A673 (cell line): Measurements from ENCODE around the gene PROZ. TPM values are rescaled to one million over a fixed set of nuclear protein-coding genes. Genes with fewer than 3 reads are reported as not detected.

ENCODE experiments used
- BruUV-seq: library from RNA; stranded (reverse); fragments of 400-500 nt; replicated peaks from 2 replicates; lab custom pipeline; 2021; lab: Mats Ljungman, UMichigan
- CTCF ChIA-PET: fragments of 300-600 bp; sonication (Branson Sonifier 250); formaldehyde crosslinking; loops from one replicate; lab custom pipeline; 2022; ENCODE audit warnings: antibody characterized with exemption; lab: Charles Lee
- POLR2A ChIA-PET: fragments of 300-600 bp; sonication (Branson Sonifier 250); formaldehyde crosslinking; loops from one replicate; lab custom pipeline; 2022; ENCODE audit warnings: antibody characterized with exemption; ENCODE audit not compliant: low non-redundant PET; lab: Charles Lee
- DNase-seq: peaks from one replicate; pipeline ENCODE4 v3.0.0-alpha.2; 2015; ENCODE audit warnings: low spot score
- H3K27ac ChIP-seq: fragments of 200-600 bp; sonication (generic); 2 replicates; pipeline ENCODE4 v1.5.1; 2016; ENCODE audit warnings: mixed run types, low read depth, mild to moderate bottlenecking, mixed read lengths, antibody characterized with exemption, low read length; ENCODE audit not compliant: poor library complexity, severe bottlenecking
- H3K27me3 ChIP-seq: fragments of 200-600 bp; sonication (generic); replicated peaks from 2 replicates; pipeline ENCODE4 v1.6.1; 2017; ENCODE audit warnings: mixed run types, low read depth, mild to moderate bottlenecking, mixed read lengths, antibody characterized with exemption, low read length; ENCODE audit not compliant: insufficient read depth, poor library complexity
- H3K36me3 ChIP-seq: fragments of 200-600 bp; sonication (generic); 2 replicates; pipeline ENCODE4 v1.6.1; 2016; ENCODE audit warnings: mixed run types, mild to moderate bottlenecking, mixed read lengths, antibody characterized with exemption, low read length; ENCODE audit not compliant: insufficient read depth, poor library complexity, severe bottlenecking
- H3K4me1 ChIP-seq: fragments of 200-600 bp; sonication (generic); 2 replicates; pipeline ENCODE4 v1.6.1; 2017; ENCODE audit warnings: mixed run types, mild to moderate bottlenecking, mixed read lengths, antibody characterized with exemption, low read length; ENCODE audit not compliant: insufficient read depth, poor library complexity, severe bottlenecking
- H3K4me3 ChIP-seq: fragments of 200-600 bp; sonication (generic); 2 replicates; pipeline ENCODE4 v1.5.1; 2016; ENCODE audit warnings: low read depth, mixed run types, mild to moderate bottlenecking, mixed read lengths, low read length; ENCODE audit not compliant: poor library complexity, severe bottlenecking
- H3K9me3 ChIP-seq: fragments of 200-600 bp; sonication (generic); 2 replicates; pipeline ENCODE4 v1.6.1; 2016; ENCODE audit warnings: mixed run types, low read depth, mild to moderate bottlenecking, mixed read lengths, antibody characterized with exemption, low read length; ENCODE audit not compliant: poor library complexity, severe bottlenecking
- EZH2 ChIP-seq: fragments of 200-600 bp; sonication (generic); IDR thresholded peaks from 2 replicates; pipeline ENCODE4 v1.6.1; 2017; ENCODE audit warnings: borderline replicate concordance, low read depth, mild to moderate bottlenecking, mixed read lengths, antibody characterized with exemption, low read length; ENCODE audit not compliant: poor library complexity, severe bottlenecking
- intact Hi-C: fragments of 100-400 bp; cut with micrococcal nuclease; formaldehyde crosslinking; loops from one replicate; pipeline ENCODE4 v1.10.0; 2022; ENCODE audit not compliant: unreplicated experiment
- total RNA-seq: library from RNA; stranded (reverse); gene quantifications from 2 replicates; pipeline ENCODE4 v1.2.3, GENCODE V29; 2021
- TF ChIP-seq, protein P1 (sequence below): fragments of 300-800, 200-600 bp; sonication (generic); conservative IDR thresholded peaks from 2 replicates; pipeline ENCODE4 v1.5.1; 2017; ENCODE audit warnings: low read depth, mild to moderate bottlenecking, antibody characterized with exemption, low read length, moderate library complexity, mixed read lengths

PROZ gene
- total RNA-seq, 1 experiment from 2014 or later = not detected

DNA sequence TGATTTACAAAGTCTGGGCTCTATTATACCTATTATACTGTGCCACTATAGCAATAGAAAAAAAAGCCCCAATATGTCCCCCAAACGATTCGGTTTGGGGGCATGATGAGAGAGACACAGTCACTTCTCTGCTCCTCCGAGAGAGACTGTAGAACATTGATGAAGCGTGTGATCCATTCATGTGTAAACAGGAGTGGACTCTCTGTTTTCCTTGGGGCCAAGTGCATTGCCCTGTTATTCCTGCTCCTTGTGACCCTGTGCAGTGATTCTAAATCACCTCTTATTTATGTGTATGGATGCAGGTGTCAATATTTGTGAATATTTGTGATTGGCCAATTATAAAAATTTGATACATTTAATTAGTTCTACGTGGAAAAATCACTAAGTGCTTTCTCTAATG is 18.9 kb upstream of the PROZ start:
- ChIA-PET CTCF (no interaction called here), POLR2A (no interaction called here)
- no TSS peak for BruUV-seq
- H3K27me3 ChIP-seq = no peaks in the 10 kb centered on the region
- DNase-seq = no peak
- no peaks in the 10 kb centered on the region for H3K36me3 ChIP-seq
- intact Hi-C loops = no loop called here
- TF ChIP-seq, protein P1, sequence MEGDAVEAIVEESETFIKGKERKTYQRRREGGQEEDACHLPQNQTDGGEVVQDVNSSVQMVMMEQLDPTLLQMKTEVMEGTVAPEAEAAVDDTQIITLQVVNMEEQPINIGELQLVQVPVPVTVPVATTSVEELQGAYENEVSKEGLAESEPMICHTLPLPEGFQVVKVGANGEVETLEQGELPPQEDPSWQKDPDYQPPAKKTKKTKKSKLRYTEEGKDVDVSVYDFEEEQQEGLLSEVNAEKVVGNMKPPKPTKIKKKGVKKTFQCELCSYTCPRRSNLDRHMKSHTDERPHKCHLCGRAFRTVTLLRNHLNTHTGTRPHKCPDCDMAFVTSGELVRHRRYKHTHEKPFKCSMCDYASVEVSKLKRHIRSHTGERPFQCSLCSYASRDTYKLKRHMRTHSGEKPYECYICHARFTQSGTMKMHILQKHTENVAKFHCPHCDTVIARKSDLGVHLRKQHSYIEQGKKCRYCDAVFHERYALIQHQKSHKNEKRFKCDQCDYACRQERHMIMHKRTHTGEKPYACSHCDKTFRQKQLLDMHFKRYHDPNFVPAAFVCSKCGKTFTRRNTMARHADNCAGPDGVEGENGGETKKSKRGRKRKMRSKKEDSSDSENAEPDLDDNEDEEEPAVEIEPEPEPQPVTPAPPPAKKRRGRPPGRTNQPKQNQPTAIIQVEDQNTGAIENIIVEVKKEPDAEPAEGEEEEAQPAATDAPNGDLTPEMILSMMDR = no peak
- TF ChIP-seq EZH2 = no peak
- no peak overlapping the region for H3K27ac ChIP-seq
- no peak overlapping the region for H3K4me3 ChIP-seq
- H3K9me3 ChIP-seq = no peaks in the 10 kb centered on the region
- no peaks in the 10 kb centered on the region for H3K4me1 ChIP-seq

DNA sequence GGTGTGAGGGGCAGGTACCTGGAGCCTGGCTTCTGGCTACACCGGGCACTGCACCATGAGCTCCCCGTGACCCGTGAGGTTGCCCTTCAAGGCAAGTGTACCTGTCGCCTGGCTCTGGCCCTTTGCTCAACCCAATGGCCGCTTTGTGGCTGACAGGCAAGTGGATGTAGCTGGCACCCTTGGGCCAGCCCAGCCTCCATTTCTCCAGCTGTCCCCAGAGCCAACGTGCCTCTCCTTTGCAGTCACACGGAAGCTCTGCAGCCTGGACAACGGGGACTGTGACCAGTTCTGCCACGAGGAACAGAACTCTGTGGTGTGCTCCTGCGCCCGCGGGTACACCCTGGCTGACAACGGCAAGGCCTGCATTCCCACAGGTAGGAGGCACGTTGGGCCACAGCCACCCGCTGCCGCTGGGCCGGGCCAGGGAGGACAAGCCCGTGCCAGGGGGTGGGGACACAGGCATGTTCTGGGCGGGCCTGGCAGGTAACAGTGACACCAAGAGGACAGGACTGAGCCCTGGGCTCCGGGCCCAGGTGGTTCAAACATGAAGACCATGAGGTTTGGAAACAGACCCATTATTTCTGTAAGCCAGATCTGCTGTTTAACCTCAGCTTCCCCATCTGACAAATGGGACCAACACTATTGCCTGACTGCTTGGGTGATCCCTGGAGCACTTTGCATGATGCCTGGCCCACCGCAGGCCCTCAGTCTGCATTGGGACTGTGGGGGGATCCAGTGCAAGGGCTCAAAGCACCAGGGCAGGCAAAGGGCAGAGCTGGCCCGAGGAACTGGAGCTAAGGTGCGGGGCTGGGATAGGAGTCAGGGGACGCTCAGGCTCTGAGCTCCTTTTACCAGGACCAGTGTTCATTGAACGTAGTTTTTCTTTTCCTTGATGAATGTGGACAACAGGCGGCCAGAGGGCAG is 17.5 kb upstream of the PROZ start:
- BruUV-seq = no TSS peak
- no peaks in the 10 kb centered on the region for H3K27me3 ChIP-seq
- POLR2A ChIA-PET = no interaction called here
- TF ChIP-seq, protein P1 = no peak
- TF ChIP-seq EZH2 = no peak
- H3K4me1 ChIP-seq = no peaks in the 10 kb centered on the region
- no peak for DNase-seq
- no peaks in the 10 kb centered on the region for H3K9me3 ChIP-seq
- H3K27ac ChIP-seq = no peak overlapping the region
- intact Hi-C loops = no loop called here
- no peaks in the 10 kb centered on the region for H3K36me3 ChIP-seq
- H3K4me3 ChIP-seq = no peak overlapping the region
- CTCF ChIA-PET = no interaction called here

- intact Hi-C loops = no loop called here
- CTCF ChIA-PET = no interaction called here
Measured at GRCh38 chr13:113141601-113141970, 16.9 kb upstream of the PROZ start.

More at GRCh38 chr13:113141601-113141970, 16.9 kb upstream of the PROZ start:
- POLR2A ChIA-PET = no interaction called here
- BruUV-seq = no TSS peak
- H3K27ac ChIP-seq = no peak overlapping the region
- no peaks in the 10 kb centered on the region for H3K4me1 ChIP-seq
- no peak overlapping the region for H3K4me3 ChIP-seq
- DNase-seq = no peak
- no peaks in the 10 kb centered on the region for H3K36me3 ChIP-seq
- TF ChIP-seq, protein P1 = no peak
- TF ChIP-seq EZH2 = no peak
- no peaks in the 10 kb centered on the region for H3K27me3 ChIP-seq
- no peaks in the 10 kb centered on the region for H3K9me3 ChIP-seq
